Epithelial cell of proximal tubule (primary cell): ENCODE results near the gene TSSK1B. TPM values are rescaled to one million over a fixed set of nuclear protein-coding genes. Genes with fewer than 3 reads are reported as not detected.

Experiments
- DNase-seq: peaks from one replicate; pipeline ENCODE4 v3.0.0-alpha.2; 2011; ENCODE audit warnings: low read depth
- H3K4me3 ChIP-seq: 2 replicates; pipeline ENCODE4 v1.5.1; 2011; ENCODE audit warnings: low read depth, mild to moderate bottlenecking, low read length
- CTCF ChIP-seq: conservative IDR thresholded peaks from 2 replicates; pipeline ENCODE4 v1.5.1; 2012; ENCODE audit warnings: low read depth, mild to moderate bottlenecking, low read length
- total RNA-seq: library from RNA; depleted of rRNA; stranded (reverse); fragments of >200 nt; gene quantifications from 2 replicates; pipeline ENCODE4 v1.2.3, GENCODE V29; 2015

The TSSK1B gene
- total RNA-seq, 1 donor from 2014 or later, result not detected

GRCh38 chr5:113384782-113385285 is 50.0 kb downstream of the TSSK1B start:
- no peak overlapping the region for H3K4me3 ChIP-seq
- DNase-seq, result no peak
- no peak for TF ChIP-seq CTCF

- TF ChIP-seq CTCF, result no peak
- no peak for DNase-seq
- H3K4me3 ChIP-seq, result no peak overlapping the region
These were observed 52.1 kb downstream of the TSSK1B start for GRCh38 chr5:113382731-113383130.

Other genes with a start within 250 kb of the TSSK1B start
- gene MCC, start 53.5 kb upstream of the TSSK1B start, total RNA-seq, result 4.3 and 6.3 TPM in 2 replicates
- gene YTHDC2, start 78.7 kb upstream of the TSSK1B start, total RNA-seq, result 7.3 and 10.2 TPM in 2 replicates